ENCODE data around the gene PCDHGA1.

Gene PCDHGA1

DNA sequence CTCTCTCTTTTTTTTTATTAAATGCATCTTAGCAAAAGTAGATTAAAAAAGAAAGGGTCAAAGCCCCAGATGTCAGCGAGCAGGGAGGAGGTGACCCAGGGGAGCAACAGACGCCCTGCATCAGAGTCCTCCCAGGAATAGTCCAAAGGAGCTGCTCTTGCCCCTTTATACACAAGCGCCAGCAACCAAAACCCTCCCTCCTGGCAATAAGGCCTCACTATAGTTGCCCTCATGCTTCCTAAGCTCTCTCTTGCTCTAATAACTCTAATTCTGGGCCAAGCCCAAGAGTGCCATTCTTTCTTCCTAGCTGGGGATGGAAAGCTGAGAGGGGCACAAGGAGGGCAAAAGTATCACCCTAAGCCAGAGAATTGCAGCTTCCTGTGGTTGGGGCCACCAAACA lies 184.8 kb downstream of the PCDHGA1 start:
- no peak overlapping the region for H3K23ac ChIP-seq (ENCODE audit: low read length)
- no peaks in the 10 kb centered on the region for H3K79me2 ChIP-seq (ENCODE audit: control insufficient read depth, insufficient read depth, low read length)
- no peak overlapping the region for H2BK15ac ChIP-seq (replicated peaks; ENCODE audit: low read depth)
- peak overlapping the region; percentile 58 for H2BK5ac ChIP-seq (ENCODE audit: low read length)
- H4K5ac ChIP-seq (ENCODE audit: low read length): no peak overlapping the region
- no peaks in the 10 kb centered on the region for H3K79me1 ChIP-seq (ENCODE audit: low read length)
- WGBS (ENCODE audit: extremely low coverage, insufficient coverage, low lambda C conversion rate): no CpG with 5 or more reads among the region's 3 CpGs
- peak overlapping the region; percentile 11 for H3K56ac ChIP-seq (ENCODE audit: low read length)
- H4K8ac ChIP-seq (ENCODE audit: low read depth, low read length): no peak overlapping the region
- H3K4me2 ChIP-seq (ENCODE audit: low read length): no peak overlapping the region
- peaks cover 2% of the 10 kb centered on the region for H3K36me3 ChIP-seq (ENCODE audit: control insufficient read depth, insufficient read depth, low read length)
- peak overlapping the region; percentile 60 for H3K18ac ChIP-seq (ENCODE audit: low read length)
- no peak overlapping the region for H2BK120ac ChIP-seq (ENCODE audit: low read depth, low read length)
- no peak overlapping the region for H2AK5ac ChIP-seq (ENCODE audit: low read length)
- DNase-seq: no peak
- peak overlapping the region; percentile 46 for H3K9ac ChIP-seq (ENCODE audit: low read length)
- H3K4ac ChIP-seq (ENCODE audit: low read depth, low read length): no peak overlapping the region
- H3K27me3 ChIP-seq (ENCODE audit: insufficient read depth, low read length, poor library complexity): no peaks in the 10 kb centered on the region
- H3K4me1 ChIP-seq (ENCODE audit: control insufficient read depth, low read depth, low read length): peaks cover 5% of the 10 kb centered on the region
- no peak overlapping the region for H3K4me3 ChIP-seq (ENCODE audit: low read length)
- H3K27ac ChIP-seq (ENCODE audit: low read depth, low read length): peak overlapping the region; percentile 97

DNA sequence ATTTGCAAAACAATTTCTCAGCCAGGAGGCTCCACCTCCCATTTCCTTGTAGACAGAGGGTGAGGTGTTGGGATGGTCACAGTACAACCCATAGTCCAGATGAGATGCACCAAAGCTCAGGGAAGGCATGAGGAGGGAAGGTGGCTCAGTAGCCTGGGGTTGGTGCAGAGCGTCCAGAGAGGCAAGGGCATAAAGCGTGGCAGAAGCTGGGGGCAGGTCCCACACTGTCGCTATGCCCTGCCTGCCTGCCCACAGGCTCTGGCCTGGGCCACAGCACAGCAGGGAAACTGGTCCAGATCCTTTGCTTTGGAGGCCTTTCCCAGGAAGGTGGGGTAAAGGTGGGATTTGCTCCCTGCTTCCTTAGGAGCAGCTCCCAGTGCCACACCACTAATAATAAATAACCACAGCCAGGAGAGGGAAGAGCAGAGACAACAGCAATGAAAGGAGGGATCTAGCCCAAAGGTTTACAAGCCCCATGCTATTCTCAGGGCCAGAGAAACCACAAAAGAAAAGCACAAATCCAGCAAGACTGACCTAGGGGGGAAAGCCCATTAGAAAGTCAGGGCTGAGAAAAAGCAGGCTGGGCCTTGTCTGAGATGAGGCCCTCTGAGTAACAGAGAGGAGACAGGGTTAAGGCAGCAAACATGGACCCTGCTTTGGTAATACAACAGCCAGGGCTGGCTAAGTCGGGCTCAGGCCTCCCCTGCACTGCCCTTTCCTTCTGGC lies 185.8 kb downstream of the PCDHGA1 start:
- Histone ChIP-seq H2BK120ac (ENCODE audit: low read depth, low read length) (no peak overlapping the region), H2BK15ac (replicated peaks; ENCODE audit: low read depth) (no peak overlapping the region), H3K18ac (ENCODE audit: low read length) (no peak overlapping the region), H3K79me2 (ENCODE audit: control insufficient read depth, insufficient read depth, low read length) (no peaks in the 10 kb centered on the region), H4K5ac (ENCODE audit: low read length) (no peak overlapping the region), H3K4me2 (ENCODE audit: low read length) (no peak overlapping the region), H3K79me1 (ENCODE audit: low read length) (no peaks in the 10 kb centered on the region), H3K27me3 (ENCODE audit: insufficient read depth, low read length, poor library complexity) (no peaks in the 10 kb centered on the region), H2AK5ac (ENCODE audit: low read length) (no peak overlapping the region), H3K36me3 (ENCODE audit: control insufficient read depth, insufficient read depth, low read length) (peaks cover 2% of the 10 kb centered on the region), H3K56ac (ENCODE audit: low read length) (peak overlapping the region; percentile 28), H3K9ac (ENCODE audit: low read length) (no peak overlapping the region), H3K4me3 (ENCODE audit: low read length) (no peak overlapping the region), H3K4me1 (ENCODE audit: control insufficient read depth, low read depth, low read length) (peaks cover 5% of the 10 kb centered on the region), H3K27ac (ENCODE audit: low read depth, low read length) (peak overlapping the region; percentile 53), H2BK5ac (ENCODE audit: low read length) (no peak overlapping the region), H3K23ac (ENCODE audit: low read length) (no peak overlapping the region), H4K8ac (ENCODE audit: low read depth, low read length) (no peak overlapping the region), H3K4ac (ENCODE audit: low read depth, low read length) (no peak overlapping the region)
- no peak for DNase-seq
- WGBS (ENCODE audit: extremely low coverage, insufficient coverage, low lambda C conversion rate): no CpG with 5 or more reads among the region's 4 CpGs

DNA sequence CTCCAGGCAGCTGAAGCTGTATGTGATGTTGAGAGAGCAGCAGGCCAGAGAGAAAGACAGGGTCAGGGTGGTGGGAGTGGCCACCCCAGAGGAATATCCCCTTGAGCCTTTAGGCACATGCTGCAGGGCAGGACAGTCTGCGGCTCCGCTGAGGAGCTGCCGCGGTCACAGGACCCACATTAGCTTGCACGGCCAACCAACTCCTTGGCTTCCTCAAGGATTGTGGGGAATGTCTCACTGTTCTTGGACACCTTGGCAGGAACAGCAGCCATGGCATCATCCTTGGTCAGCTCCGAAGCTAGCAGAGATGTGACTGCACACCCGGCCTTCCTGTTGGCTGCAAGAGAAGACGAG lies 186.3 kb downstream of the PCDHGA1 start:
- H3K4me3 ChIP-seq (ENCODE audit: low read length): no peak overlapping the region
- H3K27me3 ChIP-seq (ENCODE audit: insufficient read depth, low read length, poor library complexity): no peaks in the 10 kb centered on the region
- no peak overlapping the region for H4K8ac ChIP-seq (ENCODE audit: low read depth, low read length)
- H3K56ac ChIP-seq (ENCODE audit: low read length): peak overlapping the region; percentile 28
- H3K18ac ChIP-seq (ENCODE audit: low read length): no peak overlapping the region
- no peak overlapping the region for H3K4ac ChIP-seq (ENCODE audit: low read depth, low read length)
- WGBS (ENCODE audit: extremely low coverage, insufficient coverage, low lambda C conversion rate): no CpG with 5 or more reads among the region's 8 CpGs
- no peaks in the 10 kb centered on the region for H3K79me2 ChIP-seq (ENCODE audit: control insufficient read depth, insufficient read depth, low read length)
- no peak overlapping the region for H3K4me2 ChIP-seq (ENCODE audit: low read length)
- H4K5ac ChIP-seq (ENCODE audit: low read length): no peak overlapping the region
- no peak for DNase-seq
- H3K27ac ChIP-seq (ENCODE audit: low read depth, low read length): peak overlapping the region; percentile 31
- H2BK15ac ChIP-seq (replicated peaks; ENCODE audit: low read depth): no peak overlapping the region
- peaks cover 5% of the 10 kb centered on the region for H3K4me1 ChIP-seq (ENCODE audit: control insufficient read depth, low read depth, low read length)
- no peak overlapping the region for H3K9ac ChIP-seq (ENCODE audit: low read length)
- H2BK120ac ChIP-seq (ENCODE audit: low read depth, low read length): no peak overlapping the region
- H3K36me3 ChIP-seq (ENCODE audit: control insufficient read depth, insufficient read depth, low read length): peaks cover 2% of the 10 kb centered on the region
- H2AK5ac ChIP-seq (ENCODE audit: low read length): no peak overlapping the region
- peak overlapping the region; percentile 52 for H3K23ac ChIP-seq (ENCODE audit: low read length)
- H2BK5ac ChIP-seq (ENCODE audit: low read length): no peak overlapping the region
- H3K79me1 ChIP-seq (ENCODE audit: low read length): no peaks in the 10 kb centered on the region

DNA sequence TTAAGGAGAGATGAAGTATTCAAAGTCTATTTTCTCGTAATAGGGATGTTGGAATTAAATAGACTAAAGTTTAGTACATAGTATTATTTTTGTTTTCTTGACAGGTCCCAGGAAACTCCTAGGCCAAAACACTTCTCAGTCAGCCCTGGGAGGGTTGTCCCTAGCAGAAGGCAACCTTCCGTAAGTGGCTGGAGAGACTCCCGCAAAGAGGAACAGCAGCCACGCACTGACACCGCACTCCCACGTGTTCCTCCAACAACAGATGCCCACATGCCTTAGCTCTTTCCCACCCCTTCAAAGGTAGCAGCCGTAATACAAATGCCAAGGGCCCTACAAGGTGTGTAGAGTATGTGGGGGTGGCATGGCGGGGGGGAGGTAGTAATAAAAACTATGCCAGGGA lies 187.0 kb downstream of the PCDHGA1 start:
- no CpG with 5 or more reads among the region's 8 CpGs for WGBS (ENCODE audit: extremely low coverage, insufficient coverage, low lambda C conversion rate)
- no peak overlapping the region for H2BK15ac ChIP-seq (replicated peaks; ENCODE audit: low read depth)
- H3K79me1 ChIP-seq (ENCODE audit: low read length): no peaks in the 10 kb centered on the region
- H4K8ac ChIP-seq (ENCODE audit: low read depth, low read length): no peak overlapping the region
- peaks cover 4% of the 10 kb centered on the region for H3K36me3 ChIP-seq (ENCODE audit: control insufficient read depth, insufficient read depth, low read length)
- H3K23ac ChIP-seq (ENCODE audit: low read length): no peak overlapping the region
- no peaks in the 10 kb centered on the region for H3K27me3 ChIP-seq (ENCODE audit: insufficient read depth, low read length, poor library complexity)
- no peak overlapping the region for H3K56ac ChIP-seq (ENCODE audit: low read length)
- H3K79me2 ChIP-seq (ENCODE audit: control insufficient read depth, insufficient read depth, low read length): no peaks in the 10 kb centered on the region
- H2BK5ac ChIP-seq (ENCODE audit: low read length): no peak overlapping the region
- no peak overlapping the region for H3K18ac ChIP-seq (ENCODE audit: low read length)
- H3K4me1 ChIP-seq (ENCODE audit: control insufficient read depth, low read depth, low read length): peaks cover 5% of the 10 kb centered on the region
- H3K27ac ChIP-seq (ENCODE audit: low read depth, low read length): no peak overlapping the region
- H3K9ac ChIP-seq (ENCODE audit: low read length): no peak overlapping the region
- H3K4me2 ChIP-seq (ENCODE audit: low read length): no peak overlapping the region
- H2BK120ac ChIP-seq (ENCODE audit: low read depth, low read length): no peak overlapping the region
- no peak overlapping the region for H3K4me3 ChIP-seq (ENCODE audit: low read length)
- H2AK5ac ChIP-seq (ENCODE audit: low read length): no peak overlapping the region
- no peak overlapping the region for H4K5ac ChIP-seq (ENCODE audit: low read length)
- no peak for DNase-seq
- H3K4ac ChIP-seq (ENCODE audit: low read depth, low read length): no peak overlapping the region

DNA sequence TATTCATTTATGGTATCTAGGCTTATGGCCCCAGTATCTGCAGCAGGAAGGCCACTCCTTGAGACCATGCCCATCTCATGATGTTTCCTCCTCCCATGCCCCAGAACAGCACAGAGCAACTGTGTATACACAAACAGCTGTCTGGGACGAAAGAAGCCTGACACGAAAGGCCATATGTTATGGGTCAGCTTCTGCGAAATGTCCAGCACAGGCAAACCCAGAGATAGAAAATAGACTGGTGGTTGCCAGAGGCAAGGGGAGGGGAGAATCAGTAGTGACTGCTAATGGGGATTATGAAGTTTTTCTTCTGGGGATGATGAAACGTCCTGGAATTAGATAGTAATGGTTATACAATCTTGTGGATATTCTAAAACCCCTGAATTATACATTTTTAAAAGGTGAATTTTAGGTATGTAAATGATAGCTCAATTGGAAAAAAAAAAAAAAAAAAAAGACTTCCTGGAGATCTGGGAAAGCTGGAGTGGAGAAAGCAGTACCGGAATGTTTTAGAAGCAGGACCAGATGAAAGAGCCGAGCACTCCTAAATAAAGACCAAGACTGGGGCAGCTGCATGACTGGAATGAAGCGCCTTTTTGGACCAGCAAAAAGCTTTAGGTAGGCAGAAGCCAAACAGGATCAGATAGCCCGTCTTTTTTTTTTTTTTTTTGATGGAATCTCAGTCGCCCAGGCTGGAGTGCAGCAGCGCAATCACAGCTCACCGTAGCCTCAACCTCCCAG lies 187.7 kb downstream of the PCDHGA1 start:
- H3K4me1 ChIP-seq (ENCODE audit: control insufficient read depth, low read depth, low read length): peaks cover 5% of the 10 kb centered on the region
- no peak overlapping the region for H2BK5ac ChIP-seq (ENCODE audit: low read length)
- H3K79me2 ChIP-seq (ENCODE audit: control insufficient read depth, insufficient read depth, low read length): no peaks in the 10 kb centered on the region
- H2BK120ac ChIP-seq (ENCODE audit: low read depth, low read length): no peak overlapping the region
- no peaks in the 10 kb centered on the region for H3K79me1 ChIP-seq (ENCODE audit: low read length)
- no peak overlapping the region for H4K5ac ChIP-seq (ENCODE audit: low read length)
- H3K27me3 ChIP-seq (ENCODE audit: insufficient read depth, low read length, poor library complexity): no peaks in the 10 kb centered on the region
- no peak overlapping the region for H3K18ac ChIP-seq (ENCODE audit: low read length)
- H3K4ac ChIP-seq (ENCODE audit: low read depth, low read length): no peak overlapping the region
- no peak overlapping the region for H3K4me2 ChIP-seq (ENCODE audit: low read length)
- H3K4me3 ChIP-seq (ENCODE audit: low read length): no peak overlapping the region
- H3K27ac ChIP-seq (ENCODE audit: low read depth, low read length): no peak overlapping the region
- H3K9ac ChIP-seq (ENCODE audit: low read length): no peak overlapping the region
- H3K23ac ChIP-seq (ENCODE audit: low read length): no peak overlapping the region
- H2BK15ac ChIP-seq (replicated peaks; ENCODE audit: low read depth): no peak overlapping the region
- no peak overlapping the region for H2AK5ac ChIP-seq (ENCODE audit: low read length)
- H3K36me3 ChIP-seq (ENCODE audit: control insufficient read depth, insufficient read depth, low read length): peaks cover 4% of the 10 kb centered on the region
- no CpG with 5 or more reads among the region's 11 CpGs for WGBS (ENCODE audit: extremely low coverage, insufficient coverage, low lambda C conversion rate)
- DNase-seq: no peak
- no peak overlapping the region for H3K56ac ChIP-seq (ENCODE audit: low read length)
- no peak overlapping the region for H4K8ac ChIP-seq (ENCODE audit: low read depth, low read length)
